OCI-LY3 (cell line): ENCODE results near the gene ZNF429.

ENCODE experiments used
- EZH2phosphoT487 ChIP-seq: fragments of 200-600 bp; shearing (Covaris generic); IDR thresholded peaks from 2 replicates; pipeline ENCODE4 v1.6.1; 2018; ENCODE audit warnings: antibody characterized with exemption, mixed run types, low read depth
- TF ChIP-seq, protein P1 (sequence below): fragments of 200-600, 300-600 bp; sonication (generic); IDR thresholded peaks from 2 replicates; pipeline ENCODE4 v1.5.1; 2014; ENCODE audit warnings: antibody characterized with exemption, low read length, low read depth

DNA sequence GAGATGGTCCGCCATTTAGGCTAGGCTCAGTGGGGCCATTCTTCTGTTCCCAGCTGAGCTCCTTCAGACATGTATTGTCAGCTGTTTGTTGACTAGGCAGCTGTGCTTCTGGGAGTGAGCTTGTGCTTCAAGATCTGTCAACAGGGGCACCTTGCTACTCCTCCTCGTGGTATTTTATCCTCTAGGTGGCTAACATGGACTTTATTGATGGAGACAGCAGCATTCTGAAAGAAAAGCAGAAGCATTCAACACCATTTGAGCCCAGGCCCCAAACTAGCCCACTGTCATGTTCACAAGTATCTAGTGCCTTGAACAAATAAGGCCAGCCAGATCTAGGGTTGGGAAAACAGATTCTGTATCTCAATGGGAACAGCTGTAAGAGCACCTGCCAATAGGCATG is 65.9 kb downstream of the ZNF429 start:
- TF ChIP-seq, protein P1, sequence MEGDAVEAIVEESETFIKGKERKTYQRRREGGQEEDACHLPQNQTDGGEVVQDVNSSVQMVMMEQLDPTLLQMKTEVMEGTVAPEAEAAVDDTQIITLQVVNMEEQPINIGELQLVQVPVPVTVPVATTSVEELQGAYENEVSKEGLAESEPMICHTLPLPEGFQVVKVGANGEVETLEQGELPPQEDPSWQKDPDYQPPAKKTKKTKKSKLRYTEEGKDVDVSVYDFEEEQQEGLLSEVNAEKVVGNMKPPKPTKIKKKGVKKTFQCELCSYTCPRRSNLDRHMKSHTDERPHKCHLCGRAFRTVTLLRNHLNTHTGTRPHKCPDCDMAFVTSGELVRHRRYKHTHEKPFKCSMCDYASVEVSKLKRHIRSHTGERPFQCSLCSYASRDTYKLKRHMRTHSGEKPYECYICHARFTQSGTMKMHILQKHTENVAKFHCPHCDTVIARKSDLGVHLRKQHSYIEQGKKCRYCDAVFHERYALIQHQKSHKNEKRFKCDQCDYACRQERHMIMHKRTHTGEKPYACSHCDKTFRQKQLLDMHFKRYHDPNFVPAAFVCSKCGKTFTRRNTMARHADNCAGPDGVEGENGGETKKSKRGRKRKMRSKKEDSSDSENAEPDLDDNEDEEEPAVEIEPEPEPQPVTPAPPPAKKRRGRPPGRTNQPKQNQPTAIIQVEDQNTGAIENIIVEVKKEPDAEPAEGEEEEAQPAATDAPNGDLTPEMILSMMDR, result no peak
- TF ChIP-seq EZH2phosphoT487, result no peak
